HepG2 (cell line): ENCODE measurements around the gene YIPF2. TPM values are rescaled to one million over a fixed set of nuclear protein-coding genes. Genes with fewer than 3 reads are reported as not detected.

Experiments
- ADNP ChIP-seq: sonication (generic); formaldehyde crosslinking; IDR thresholded peaks from 2 replicates; pipeline ENCODE4 v1.4.0; 2020; ENCODE audit warnings: missing genetic modification reagents
- CBFB ChIP-seq: sonication (generic); formaldehyde crosslinking; IDR thresholded peaks from 2 replicates; pipeline ENCODE4 v1.4.0; 2020; ENCODE audit warnings: missing genetic modification reagents
- FOXP1 ChIP-seq, 2 experiments: fragments of 450-650 bp in 1 of 2; IDR thresholded peaks; 2 replicates each; pipeline ENCODE4 v1.6.1; 2017 to 2018; ENCODE audit warnings: antibody characterized with exemption in 1 of 2
- HOXA9 ChIP-seq: sonication (generic); formaldehyde crosslinking; IDR thresholded peaks from 2 replicates; pipeline ENCODE4 v1.8.1; 2022; ENCODE audit warnings: missing genetic modification reagents, mild to moderate bottlenecking, moderate library complexity, borderline replicate concordance
- MAFG ChIP-seq: sonication (generic); formaldehyde crosslinking; IDR thresholded peaks from 2 replicates; pipeline ENCODE4 v1.5.1; 2020; ENCODE audit warnings: mild to moderate bottlenecking, missing genetic modification reagents
- SAP130 ChIP-seq: IDR thresholded peaks from 2 replicates; pipeline ENCODE4 v1.6.1; 2016; ENCODE audit warnings: low read depth
- SIX4 ChIP-seq: sonication (generic); formaldehyde crosslinking; IDR thresholded peaks from 2 replicates; pipeline ENCODE4 v1.4.0; 2020; ENCODE audit warnings: missing genetic modification reagents
- TP53 ChIP-seq: sonication (generic); formaldehyde crosslinking; conservative IDR thresholded peaks from 2 replicates; pipeline ENCODE4 v1.4.0; 2020; ENCODE audit warnings: missing genetic modification reagents
- USF2 ChIP-seq, 2 experiments: sonication (generic) in 1 of 2; formaldehyde crosslinking in 1 of 2; IDR thresholded peaks; 2 replicates each; pipeline versions ENCODE4 v1.5.1 to v1.6.1; 2011 to 2020; ENCODE audit warnings: borderline replicate concordance in 1 of 2, low read depth in 1 of 2, low read length in 1 of 2, mild to moderate bottlenecking in 1 of 2, missing genetic modification reagents in 1 of 2, moderate library complexity in 1 of 2
- ZBTB40 ChIP-seq, 2 experiments: fragments of 450-650 bp in 1 of 2; sonication (generic) in 1 of 2; formaldehyde crosslinking in 1 of 2; IDR thresholded peaks; 2 replicates each; pipeline versions ENCODE4 v1.6.1 to v1.8.0; 2016 to 2022; ENCODE audit warnings: antibody characterized with exemption in 1 of 2, mild to moderate bottlenecking in 1 of 2, missing genetic modification reagents in 1 of 2
- ZKSCAN8 ChIP-seq: IDR thresholded peaks from 2 replicates; pipeline ENCODE4 v1.6.1; 2016; ENCODE audit warnings: borderline replicate concordance, missing genetic modification reagents, missing compliant biosample characterization
- ZNF18 ChIP-seq: sonication (generic); formaldehyde crosslinking; IDR thresholded peaks from 2 replicates; pipeline ENCODE4 v1.8.0; 2022; ENCODE audit warnings: mild to moderate bottlenecking, missing genetic modification reagents; ENCODE audit not compliant: insufficient replicate concordance
- ZNF430 ChIP-seq: sonication (generic); formaldehyde crosslinking; IDR thresholded peaks from 2 replicates; pipeline ENCODE4 v1.9.0; 2021; ENCODE audit warnings: mild to moderate bottlenecking, missing genetic modification reagents
- ZNF761 ChIP-seq: sonication (generic); formaldehyde crosslinking; conservative IDR thresholded peaks from 2 replicates; pipeline ENCODE4 v1.4.0; 2020; ENCODE audit warnings: mild to moderate bottlenecking, missing genetic modification reagents
- ZNF839 ChIP-seq: sonication (generic); formaldehyde crosslinking; IDR thresholded peaks from 2 replicates; pipeline ENCODE4 v1.4.0; 2020; ENCODE audit warnings: missing genetic modification reagents, mild to moderate bottlenecking, borderline replicate concordance
- polyA plus RNA-seq, 8 experiments: library from polyadenylated mRNA; depleted of rRNA in 3 of 8; stranded (reverse) in 7 of 8; unstranded in 1 of 8; fragments of >200 nt; fragmentation: Illumina TruSeq in 4 of 8; extraction: Trizol in 4 of 8; gene quantifications; 2 replicates each; pipeline versions ENCODE4 v1.2.1 to v1.2.3, GENCODE V29; 2011 to 2016; ENCODE audit warnings: low read depth in 4 of 8, missing spikeins in 1 of 8, mixed read lengths in 1 of 8; ENCODE audit not compliant: insufficient read depth in 1 of 8
- total RNA-seq, 5 experiments: library from RNA; depleted of rRNA; stranded (reverse); fragments of >200 nt; fragmentation: Illumina TruSeq; extraction: Trizol; gene quantifications; 2 replicates each; pipeline ENCODE4 v1.2.3, GENCODE V29; 2016; ENCODE audit warnings: low read depth in 1 of 5

The YIPF2 gene
- total and polyA plus RNA-seq, 2 of the 13 experiments (the other 11 are each of a cell fraction or from before 2014, with no cell fraction given), result 37.3 to 53.2 TPM

- TF ChIP-seq SAP130 (CRISPR knock-in tag) (peak; percentile 61), HOXA9 (CRISPR knock-in tag) (no peak), ZNF839 (CRISPR knock-in tag) (no peak), ZNF761 (CRISPR knock-in tag) (0 out of 2 replicates have a peak, but pooled peaks have one; percentile 44), ZBTB40 (IDR thresholded peaks at IDR 0.05) (no peak), ZBTB40 (CRISPR knock-in tag; IDR thresholded peaks at IDR 0.05) (peak; percentile 71), ZNF18 (no peak), USF2 (IDR thresholded peaks at IDR 0.05; ENCODE audit: low read depth, low read length) (no peak), USF2 (CRISPR knock-in tag; IDR thresholded peaks at IDR 0.05; ENCODE audit: borderline replicate concordance) (no peak), ZKSCAN8 (CRISPR knock-in tag) (no peak), ZNF430 (peak; percentile 25; the same call in 1 of the 2 replicates), CBFB (CRISPR knock-in tag) (peak; percentile 81), FOXP1 (IDR thresholded peaks at IDR 0.05) (no peak), FOXP1 (CRISPR knock-in tag; IDR thresholded peaks at IDR 0.05) (0 out of 2 replicates have a peak, but pooled peaks have one; percentile 4), SIX4 (no peak; the same call in 1 of the 2 replicates), TP53 (CRISPR knock-in tag) (no peak), ADNP (CRISPR knock-in tag) (no peak), MAFG (CRISPR knock-in tag) (no peak)
Measured at GRCh38 chr19:10960314-10961072, 32.1 kb upstream of the YIPF2 start, which contains the start of gene SMARCA4 (continued).
